ENCODE measurements around the gene ORC3.
"Not testable (repeated sequence)": the region's sequence is repeated elsewhere in the genome, so short reads cannot be mapped to it uniquely, and the experiment has no call there.

ORC3 gene

GRCh38 chr6:87684895-87685654, 95.1 kb downstream of the ORC3 start:
- Histone ChIP-seq H3K4me1 (ENCODE audit: control insufficient read depth, insufficient read depth, low read length) (peaks cover 29% of the 10 kb centered on the region), H3K4me3 (ENCODE audit: low read depth, low read length) (no peak overlapping the region), H3K36me3 (ENCODE audit: control insufficient read depth in 2 of 2, insufficient read depth in 1 of 2, low read length in 2 of 2) (peaks cover 13 to 14% of the 10 kb centered on the region in 2 experiments; a peak in 2 of 3 replicates), H3K27ac (ENCODE audit: extremely low read depth, low read depth, low read length) (no peak overlapping the region), H3K9me3 (ENCODE audit: control insufficient read depth, insufficient read depth, low read depth, low read length) (no peaks in the 10 kb centered on the region)
- TF ChIP-seq TRIM28 (IDR thresholded peaks at IDR 0.05; ENCODE audit: borderline replicate concordance, low read length) (peak; percentile 63; the same call in 1 of the 2 replicates), ZBTB17 (tag by site-specific recombination; IDR thresholded peaks at IDR 0.05) (no peak), SETDB1 (IDR thresholded peaks at IDR 0.05; ENCODE audit: insufficient read length, low read length) (peak; percentile 46), ZBTB44 (tag by site-specific recombination; IDR thresholded peaks at IDR 0.05) (0 out of 2 replicates have a peak, but pooled peaks have one; percentile 11)
- ChIA-PET POLR2A (interaction anchor here (1.3 kb wide), 2 partner anchors 13 to 17 kb away, joined by 3 to 5 read pairs; partner anchors contain the start of gene AKIRIN2), CTCF (interaction anchor here (0.5 to 1.0 kb wide), 2 partner anchors 28 to 203 kb away, joined by 3 to 4 read pairs; no protein-coding TSS in a partner anchor)

DNA sequence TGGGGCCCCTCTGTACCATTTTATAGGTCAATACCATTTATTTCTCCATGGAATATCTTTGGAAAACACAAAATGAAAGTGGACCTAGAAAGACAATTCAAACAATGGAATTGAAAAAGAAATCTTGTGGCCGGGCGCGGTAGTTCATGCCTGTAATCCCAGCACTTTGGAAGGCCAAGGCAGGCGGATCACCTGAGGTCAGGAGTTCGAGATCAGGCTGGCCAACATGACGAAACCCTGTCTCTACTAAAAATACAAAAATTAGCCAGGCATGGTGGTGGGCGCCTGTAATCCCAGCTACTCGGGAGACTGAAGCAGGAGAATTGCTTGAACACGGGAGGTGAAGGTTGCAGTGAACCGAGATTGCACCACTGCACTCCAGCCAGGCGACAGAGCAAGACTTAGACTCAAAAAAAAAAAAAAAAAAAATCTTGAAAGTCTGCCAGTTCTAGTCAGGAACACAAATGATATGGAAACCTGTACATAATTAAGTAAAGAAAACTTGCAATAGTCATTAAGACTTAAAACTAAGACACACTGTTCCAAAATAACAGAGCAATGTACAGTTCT, 96.8 kb downstream of the ORC3 start:
- H3K4me3 ChIP-seq (ENCODE audit: low read depth, low read length); POLR2A ChIA-PET; H3K36me3 ChIP-seq (ENCODE audit: control insufficient read depth in 2 of 2, insufficient read depth in 1 of 2, low read length in 2 of 2); H3K27ac ChIP-seq (ENCODE audit: extremely low read depth, low read depth, low read length); H3K9me3 ChIP-seq (ENCODE audit: control insufficient read depth, insufficient read depth, low read depth, low read length): not testable (repeated sequence)
- H3K4me1 ChIP-seq (ENCODE audit: control insufficient read depth, insufficient read depth, low read length): peaks cover 28% of the 10 kb centered on the region
- TF ChIP-seq ZNF362 (tag by site-specific recombination; IDR thresholded peaks at IDR 0.05): peak; percentile 67; the same call in 1 of the 2 replicates
- CTCF ChIA-PET: interaction anchor here (0.6 kb wide), 1 partner anchor 548 kb away, joined by 3 read pairs; no protein-coding TSS in a partner anchor

- Histone ChIP-seq H3K27ac (ENCODE audit: extremely low read depth, low read depth, low read length) (no peak overlapping the region), H3K36me3 (ENCODE audit: control insufficient read depth in 2 of 2, insufficient read depth in 1 of 2, low read length in 2 of 2) (peaks cover 3 to 6% of the 10 kb centered on the region in 2 experiments; a peak in 2 of 3 replicates), H3K9me3 (ENCODE audit: control insufficient read depth, insufficient read depth, low read depth, low read length) (no peaks in the 10 kb centered on the region), H3K4me1 (ENCODE audit: control insufficient read depth, insufficient read depth, low read length) (peaks cover 31% of the 10 kb centered on the region), H3K4me3 (ENCODE audit: low read depth, low read length) (no peak overlapping the region)
- CTCF ChIA-PET: interaction anchor here (0.6 to 0.7 kb wide), 6 partner anchors 12 to 1033 kb away, joined by 3 to 11 read pairs (median 4); no protein-coding TSS in a partner anchor
- TF ChIP-seq SCRT1 (tag by site-specific recombination; IDR thresholded peaks at IDR 0.05; ENCODE audit: borderline replicate concordance) (no peak), ZNF16 (tag by site-specific recombination; IDR thresholded peaks at IDR 0.05; ENCODE audit: low read depth) (no peak), ZNF18 (tag by site-specific recombination; IDR thresholded peaks at IDR 0.05) (no peak), ZNF645 (tag by site-specific recombination; IDR thresholded peaks at IDR 0.05) (no peak), ZNF510 (tag by site-specific recombination; IDR thresholded peaks at IDR 0.05; ENCODE audit: insufficient replicate concordance) (no peak), GFI1B (tag by site-specific recombination; IDR thresholded peaks at IDR 0.05) (no peak), ZNF561 (tag by site-specific recombination; IDR thresholded peaks at IDR 0.05; ENCODE audit: borderline replicate concordance) (no peak), ZNF580 (tag by site-specific recombination; IDR thresholded peaks at IDR 0.05) (no peak), BCL11A (tag by site-specific recombination; IDR thresholded peaks at IDR 0.05; ENCODE audit: low read depth) (no peak)
- POLR2A ChIA-PET: interaction anchor here (0.6 to 0.9 kb wide), 3 partner anchors 15 to 440 kb away, joined by 3 to 4 read pairs (median 4); partner anchors contain the start of gene AKIRIN2
These were observed 97.4 kb downstream of the ORC3 start for GRCh38 chr6:87687296-87687695.
